IMR-90 (cell line): ENCODE results near the gene ILK. TPM values are rescaled to one million over a fixed set of nuclear protein-coding genes. Genes with fewer than 3 reads are reported as not detected.

ENCODE experiments used
- ATAC-seq: fragments of 200-7000 bp; cut with Tn5 transposase; 2 replicates; pipeline ENCODE4 v1.9.1; 2020; ENCODE audit warnings: low read depth, mild to moderate bottlenecking, moderate library complexity
- BruUV-seq: library from RNA; stranded (reverse); fragments of 400-500 nt; replicated peaks from 2 replicates; lab custom pipeline; 2021; lab: Mats Ljungman, UMichigan
- CTCF ChIA-PET: fragments of 300-600 bp; formaldehyde crosslinking; extraction: SDS; loops from one replicate; lab custom pipeline; 2021; ENCODE audit warnings: antibody characterized with exemption; lab: Yijun Ruan, JAX
- POLR2A ChIA-PET: fragments of 300-600 bp; sonication (Branson Sonifier 250); formaldehyde crosslinking; loops from one replicate; lab custom pipeline; 2022; ENCODE audit warnings: antibody characterized with exemption; ENCODE audit not compliant: unreplicated experiment; lab: Charles Lee
- DNase-seq: peaks from one replicate; pipeline ENCODE4 v3.0.0; 2013
- H2AFZ ChIP-seq: replicated peaks from 2 replicates; pipeline ENCODE3; 2013; ENCODE audit warnings: low read length, mild to moderate bottlenecking; ENCODE audit not compliant: poor library complexity
- H2AK5ac ChIP-seq: 2 replicates; pipeline ENCODE4 v1.6.1; 2013; ENCODE audit warnings: low read depth, low read length, inconsistent platforms
- H2AK9ac ChIP-seq: replicated peaks from 2 replicates; pipeline ENCODE3; 2013; ENCODE audit warnings: mild to moderate bottlenecking, low read depth, low read length, moderate library complexity; ENCODE audit not compliant: poor library complexity
- H2BK120ac ChIP-seq: 2 replicates; pipeline ENCODE4 v1.6.1; 2013; ENCODE audit warnings: low read depth, low read length, inconsistent platforms
- H2BK15ac ChIP-seq: 3 replicates; pipeline ENCODE4 v1.6.1; 2013; ENCODE audit warnings: low read depth, low read length, inconsistent platforms
- H2BK20ac ChIP-seq: 2 replicates; pipeline ENCODE4 v1.6.1; 2013; ENCODE audit warnings: low read depth, mild to moderate bottlenecking, inconsistent platforms, low read length, moderate library complexity
- H2BK5ac ChIP-seq: 2 replicates; pipeline ENCODE4 v1.6.1; 2013; ENCODE audit warnings: mild to moderate bottlenecking, low read depth, low read length, inconsistent platforms; ENCODE audit not compliant: poor library complexity, severe bottlenecking
- H3K14ac ChIP-seq: replicated peaks from 2 replicates; pipeline ENCODE4 v1.6.1; 2013; ENCODE audit warnings: low read depth, low read length, inconsistent platforms
- H3K18ac ChIP-seq: 2 replicates; pipeline ENCODE4 v1.6.1; 2013; ENCODE audit warnings: low read depth, low read length, control low read depth
- H3K23ac ChIP-seq: 2 replicates; pipeline ENCODE4 v1.6.1; 2013; ENCODE audit warnings: low read depth, low read length, inconsistent platforms
- H3K27ac ChIP-seq: 2 replicates; pipeline ENCODE4 v1.5.1; 2013; ENCODE audit warnings: mild to moderate bottlenecking, control low read depth, low read length; ENCODE audit not compliant: insufficient read depth
- H3K27me3 ChIP-seq: 2 replicates; pipeline ENCODE4 v1.6.1; 2013; ENCODE audit warnings: low read length; ENCODE audit not compliant: control insufficient read depth, insufficient read depth
- H3K36me3 ChIP-seq: 2 replicates; pipeline ENCODE4 v1.6.1; 2013; ENCODE audit warnings: low read length, mixed read lengths; ENCODE audit not compliant: control insufficient read depth, insufficient read depth
- H3K4ac ChIP-seq: 2 replicates; pipeline ENCODE4 v1.6.1; 2013; ENCODE audit warnings: low read depth, low read length, inconsistent platforms
- H3K4me1 ChIP-seq: 2 replicates; pipeline ENCODE4 v1.6.1; 2013; ENCODE audit warnings: low read length, mixed read lengths; ENCODE audit not compliant: control insufficient read depth, insufficient read depth
- H3K4me2 ChIP-seq: 2 replicates; pipeline ENCODE4 v1.6.1; 2013; ENCODE audit warnings: low read depth, mild to moderate bottlenecking, control low read depth, low read length, moderate library complexity
- H3K4me3 ChIP-seq: 2 replicates; pipeline ENCODE4 v1.5.1; 2013; ENCODE audit warnings: low read depth, mild to moderate bottlenecking, control low read depth, low read length, moderate library complexity; ENCODE audit not compliant: insufficient read depth
- H3K56ac ChIP-seq: 2 replicates; pipeline ENCODE4 v1.6.1; 2013; ENCODE audit warnings: low read length, inconsistent platforms; ENCODE audit not compliant: insufficient read depth; ENCODE audit errors: extremely low read depth
- H3K79me1 ChIP-seq, 2 experiments: 2 replicates each; pipeline ENCODE4 v1.6.1; 2013; ENCODE audit warnings: low read length in 2 of 2, inconsistent platforms in 1 of 2, low read depth in 1 of 2
- H3K9ac ChIP-seq: 2 replicates; pipeline ENCODE4 v1.6.1; 2013; ENCODE audit warnings: low read depth, low read length, control low read depth
- H3K9me1 ChIP-seq: 2 replicates; pipeline ENCODE4 v1.6.1; 2013; ENCODE audit warnings: low read length, inconsistent platforms; ENCODE audit not compliant: insufficient read depth
- H3K9me3 ChIP-seq: 2 replicates; pipeline ENCODE4 v1.6.1; 2013; ENCODE audit warnings: low read length; ENCODE audit not compliant: control insufficient read depth, insufficient read depth
- H4K20me1 ChIP-seq: 2 replicates; pipeline ENCODE4 v1.6.1; 2013; ENCODE audit warnings: low read length, inconsistent platforms; ENCODE audit not compliant: insufficient read depth
- H4K5ac ChIP-seq: 2 replicates; pipeline ENCODE4 v1.6.1; 2013; ENCODE audit warnings: mild to moderate bottlenecking, low read depth, low read length, control low read depth
- H4K8ac ChIP-seq, 2 experiments: 2 replicates each; pipeline ENCODE4 v1.6.1; 2013; ENCODE audit warnings: low read depth in 2 of 2, low read length in 2 of 2, control low read depth in 1 of 2, inconsistent platforms in 1 of 2
- H4K91ac ChIP-seq: 2 replicates; pipeline ENCODE4 v1.6.1; 2013; ENCODE audit warnings: low read depth, low read length, inconsistent platforms; ENCODE audit not compliant: insufficient read depth
- MXI1 ChIP-seq: IDR thresholded peaks from 2 replicates; pipeline ENCODE4 v1.6.1; 2012; ENCODE audit warnings: low read depth, mild to moderate bottlenecking, low read length, moderate library complexity, borderline replicate concordance
- RFX5 ChIP-seq: IDR thresholded peaks from 2 replicates; pipeline ENCODE4 v1.8.0; 2012; ENCODE audit warnings: low read depth, mild to moderate bottlenecking, low read length, moderate library complexity
- WGBS, 2 experiments: methylation state at CpG; one replicate each; pipeline versions ENCODE4 v1.1.5 to v1.1.7; 2013; ENCODE audit warnings: missing lambda C conversion rate in 2 of 2; ENCODE audit not compliant: insufficient read length in 1 of 2; ENCODE audit errors: extremely low coverage in 2 of 2; 5-methylcytosine and 5-hydroxymethylcytosine counted together
- dilution Hi-C: fragments of 300-500 bp; cut with HindIII; formaldehyde crosslinking; loops from one replicate; pipeline ENCODE4 v1.14.3; 2018; ENCODE audit warnings: low sequenced_read_pairs; ENCODE audit not compliant: unreplicated experiment
- in situ Hi-C: fragments of 300-500 bp; cut with MboI; formaldehyde crosslinking; loops from 3 replicates; pipeline ENCODE4 v1.14.3; 2019; ENCODE audit warnings: low sequenced_read_pairs, inconsistent platforms, mixed read lengths
- intact Hi-C: fragments of 100-400 bp; cut with micrococcal nuclease; formaldehyde crosslinking; loops from 2 replicates; pipeline ENCODE4 v1.10.0; 2022
- polyA plus RNA-seq, 3 experiments: library from polyadenylated mRNA; depleted of rRNA; stranded (reverse); fragments of >200 nt; gene quantifications; 2 replicates each; pipeline ENCODE4 v1.2.3, GENCODE V29; 2012; ENCODE audit warnings: low replicate concordance in 1 of 3
- total RNA-seq: library from RNA; depleted of rRNA; stranded (reverse); fragments of >200 nt; gene quantifications from 2 replicates; pipeline ENCODE4 v1.2.3, GENCODE V29; 2012
- TF ChIP-seq, protein P1 (sequence below): fragments of 150-350 bp; IDR thresholded peaks from 2 replicates; pipeline ENCODE4 v1.6.1; 2016; ENCODE audit warnings: low read depth, mild to moderate bottlenecking, low read length, moderate library complexity, borderline replicate concordance

ILK gene
- total and polyA plus RNA-seq, 2 of the 4 experiments (the other 2 are of a cell fraction) = 339 to 389 TPM

DNA sequence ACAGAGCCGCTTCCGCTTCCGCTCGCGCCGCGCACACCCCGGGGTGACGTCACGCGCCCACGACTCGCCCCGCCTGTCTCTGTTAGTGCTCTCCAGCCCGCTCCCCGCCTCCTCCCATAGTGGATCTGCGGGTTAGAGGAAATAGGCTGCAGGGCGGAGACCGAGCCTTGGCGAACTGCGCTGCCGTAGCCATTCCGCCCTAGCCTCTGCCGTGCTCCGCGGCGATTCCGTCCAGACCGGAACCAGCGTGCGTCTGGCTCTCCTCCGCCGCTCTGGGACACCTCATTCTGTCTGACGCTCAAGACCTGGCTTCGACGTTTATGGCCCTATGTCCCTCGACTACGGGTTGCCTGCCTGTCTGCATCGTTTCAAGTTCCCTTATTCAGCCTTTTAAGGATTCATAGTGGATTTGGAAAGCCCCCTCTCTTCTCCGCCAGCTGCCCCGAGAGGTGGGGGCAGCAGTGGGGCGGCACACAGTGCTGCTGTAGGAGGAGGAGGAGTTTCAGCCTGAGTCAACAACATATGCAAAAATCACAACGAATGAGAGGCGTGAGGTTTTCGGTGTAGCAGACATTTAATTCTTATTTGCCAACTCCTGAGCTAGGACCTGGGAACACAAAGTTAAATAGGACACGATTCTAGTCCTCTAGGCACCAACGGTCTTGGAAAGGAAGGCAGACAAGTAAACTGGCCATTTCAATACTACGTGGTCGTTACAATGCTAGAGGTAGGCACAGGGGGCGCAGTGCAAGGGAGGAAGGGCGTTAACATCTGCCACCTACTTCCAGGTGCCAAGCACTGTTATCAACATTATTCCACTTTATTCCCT, 8.9 kb downstream of the ILK start, which contains the start of gene TAF10 (continued):
- TF ChIP-seq, protein P1, sequence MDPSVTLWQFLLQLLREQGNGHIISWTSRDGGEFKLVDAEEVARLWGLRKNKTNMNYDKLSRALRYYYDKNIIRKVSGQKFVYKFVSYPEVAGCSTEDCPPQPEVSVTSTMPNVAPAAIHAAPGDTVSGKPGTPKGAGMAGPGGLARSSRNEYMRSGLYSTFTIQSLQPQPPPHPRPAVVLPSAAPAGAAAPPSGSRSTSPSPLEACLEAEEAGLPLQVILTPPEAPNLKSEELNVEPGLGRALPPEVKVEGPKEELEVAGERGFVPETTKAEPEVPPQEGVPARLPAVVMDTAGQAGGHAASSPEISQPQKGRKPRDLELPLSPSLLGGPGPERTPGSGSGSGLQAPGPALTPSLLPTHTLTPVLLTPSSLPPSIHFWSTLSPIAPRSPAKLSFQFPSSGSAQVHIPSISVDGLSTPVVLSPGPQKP = no peak
- peak; percentile 61 for TF ChIP-seq RFX5

- intact Hi-C loops = no loop called here
- H4K20me1 ChIP-seq = peaks cover 12% of the 10 kb centered on the region
- DNase-seq = no peak
- H2BK120ac ChIP-seq = no peak overlapping the region
- no peak overlapping the region for H4K5ac ChIP-seq
- no peak overlapping the region for H3K27ac ChIP-seq
- ATAC-seq = no peak
- peaks cover 24% of the 10 kb centered on the region for H3K4me1 ChIP-seq
- no peak overlapping the region for H2AK9ac ChIP-seq
- no peak overlapping the region for H4K91ac ChIP-seq
- H3K4me3 ChIP-seq = no peak overlapping the region
- no peak overlapping the region for H3K56ac ChIP-seq
- no peaks in the 10 kb centered on the region for H3K27me3 ChIP-seq
- peaks cover 34% of the 10 kb centered on the region for H3K9me1 ChIP-seq
- H2AFZ ChIP-seq = no peak overlapping the region
- in situ Hi-C loops = no loop called here
- TF ChIP-seq MXI1 = no peak
- TF ChIP-seq, protein P1 = no peak
- H3K9me3 ChIP-seq = no peaks in the 10 kb centered on the region
- H2AK5ac ChIP-seq = no peak overlapping the region
- H4K8ac ChIP-seq = 0 out of 4 replicates have a peak overlapping the region, but pooled peaks of 1 of the 2 experiments have one; percentile 98
- ChIA-PET POLR2A (no interaction called here), CTCF (interaction anchor here (0.8 to 1.1 kb wide), 3 partner anchors 10 to 235 kb away, joined by 3 read pairs; partner anchors contain the start of gene ILK)
- no peak overlapping the region for H3K9ac ChIP-seq
- H2BK20ac ChIP-seq = no peak overlapping the region
- 100% methylated on average over 2 of the region's 3 CpGs; no CpG with 5 or more reads in 1 of the 2 experiments for WGBS, 2 experiments
- dilution Hi-C loops = no loop called here
- no peak overlapping the region for H3K4me2 ChIP-seq
- H2BK15ac ChIP-seq = no peak overlapping the region
- H3K4ac ChIP-seq = no peak overlapping the region
- no peak overlapping the region for H2BK5ac ChIP-seq
- H3K36me3 ChIP-seq = peaks cover 55% of the 10 kb centered on the region
- H3K79me1 ChIP-seq = peaks cover 24 to 82% of the 10 kb centered on the region in 2 experiments
- no peak overlapping the region for H3K23ac ChIP-seq
- H3K14ac ChIP-seq = no peak overlapping the region
- H3K18ac ChIP-seq = no peak overlapping the region
- BruUV-seq = TSS peak; percentile 65
Measured at GRCh38 chr11:6613496-6613895, 9.9 kb downstream of the ILK start.
